ENCODE measurements around the gene TPM4. TPM values are rescaled to one million over a fixed set of nuclear protein-coding genes. Genes with fewer than 3 reads are reported as not detected.

TPM4 gene
- total RNA-seq, 1 donor from 2014 or later = 687 TPM

- peaks cover 32% of the 10 kb centered on the region for H3K4me1 Mint-ChIP-seq (ENCODE audit: unreplicated experiment)
- DNase-seq (ENCODE audit: extremely low spot score, unreplicated experiment) = no peak
- no peak for TF ChIP-seq CTCF (IDR thresholded peaks at IDR 0.05)
- H3K36me3 Mint-ChIP-seq (ENCODE audit: unreplicated experiment) = no peaks in the 10 kb centered on the region
- H3K4me3 Mint-ChIP-seq (ENCODE audit: unreplicated experiment) = no peak overlapping the region
- no peaks in the 10 kb centered on the region for H3K27me3 Mint-ChIP-seq (ENCODE audit: unreplicated experiment)
- no peak overlapping the region for H3K27ac Mint-ChIP-seq (ENCODE audit: unreplicated experiment)
- H3K9me3 Mint-ChIP-seq (ENCODE audit: unreplicated experiment) = no peaks in the 10 kb centered on the region
Observed at GRCh38 chr19:16069813-16070365, 6.4 kb upstream of the TPM4 start.

GRCh38 chr19:16070366-16070990 is 5.8 kb upstream of the TPM4 start:
- H3K4me1 Mint-ChIP-seq (ENCODE audit: unreplicated experiment) = peaks cover 28% of the 10 kb centered on the region
- no peaks in the 10 kb centered on the region for H3K36me3 Mint-ChIP-seq (ENCODE audit: unreplicated experiment)
- no peak for DNase-seq (ENCODE audit: extremely low spot score, unreplicated experiment)
- H3K27ac Mint-ChIP-seq (ENCODE audit: unreplicated experiment) = no peak overlapping the region
- no peaks in the 10 kb centered on the region for H3K27me3 Mint-ChIP-seq (ENCODE audit: unreplicated experiment)
- no peak for TF ChIP-seq CTCF (IDR thresholded peaks at IDR 0.05)
- H3K9me3 Mint-ChIP-seq (ENCODE audit: unreplicated experiment) = no peaks in the 10 kb centered on the region
- H3K4me3 Mint-ChIP-seq (ENCODE audit: unreplicated experiment) = no peak overlapping the region

- no peaks in the 10 kb centered on the region for H3K9me3 Mint-ChIP-seq (ENCODE audit: unreplicated experiment)
- H3K36me3 Mint-ChIP-seq (ENCODE audit: unreplicated experiment) = no peaks in the 10 kb centered on the region
- no peak for TF ChIP-seq CTCF (IDR thresholded peaks at IDR 0.05)
- peaks cover 28% of the 10 kb centered on the region for H3K4me1 Mint-ChIP-seq (ENCODE audit: unreplicated experiment)
- peak overlapping the region; percentile 74 for H3K27ac Mint-ChIP-seq (ENCODE audit: unreplicated experiment)
- H3K27me3 Mint-ChIP-seq (ENCODE audit: unreplicated experiment) = no peaks in the 10 kb centered on the region
- H3K4me3 Mint-ChIP-seq (ENCODE audit: unreplicated experiment) = no peak overlapping the region
- DNase-seq (ENCODE audit: extremely low spot score, unreplicated experiment) = no peak
Observed at GRCh38 chr19:16071072-16071691, 5.1 kb upstream of the TPM4 start.

GRCh38 chr19:16073481-16073880 is 2.8 kb upstream of the TPM4 start:
- Mint-ChIP-seq H3K4me3 (ENCODE audit: unreplicated experiment) (no peak overlapping the region), H3K27ac (ENCODE audit: unreplicated experiment) (no peak overlapping the region)

More at GRCh38 chr19:16073481-16073880, 2.8 kb upstream of the TPM4 start:
- Mint-ChIP-seq H3K4me1 (ENCODE audit: unreplicated experiment) (peaks cover 25% of the 10 kb centered on the region), H3K27me3 (ENCODE audit: unreplicated experiment) (no peaks in the 10 kb centered on the region), H3K36me3 (ENCODE audit: unreplicated experiment) (peaks cover 6% of the 10 kb centered on the region), H3K9me3 (ENCODE audit: unreplicated experiment) (no peaks in the 10 kb centered on the region)
- TF ChIP-seq CTCF (IDR thresholded peaks at IDR 0.05) = no peak
- no peak for DNase-seq (ENCODE audit: extremely low spot score, unreplicated experiment)

Data from osteocyte (in vitro differentiated cells).